HG03575 (cell line): ENCODE results near the gene DZIP3.
"Not testable (repeated sequence)": the region's sequence is repeated elsewhere in the genome, so short reads cannot be mapped to it uniquely, and the experiment has no call there.

Experiments used
- ATAC-seq: cut with Tn5 transposase; IDR thresholded peaks from one replicate; pipeline ENCODE4 v1.9.1; 2021; ENCODE audit not compliant: unreplicated experiment, insufficient number of reproducible peaks, low FRiP score; ENCODE audit errors: extremely low read depth

DZIP3 gene

GRCh38 chr3:108590460-108590859 lies 938 bp downstream of the DZIP3 start:
- ATAC-seq = no peak

- ATAC-seq = no peak
Measured at GRCh38 chr3:108595321-108595720, 5.8 kb downstream of the DZIP3 start.

GRCh38 chr3:108598375-108598774 lies 8.9 kb downstream of the DZIP3 start:
- no peak for ATAC-seq

- no peak for ATAC-seq
Measured at GRCh38 chr3:108599677-108600409, 10.3 kb downstream of the DZIP3 start.

GRCh38 chr3:108602249-108602934 lies 12.9 kb downstream of the DZIP3 start:
- ATAC-seq = no peak

- no peak for ATAC-seq
Measured at GRCh38 chr3:108602935-108603294, 13.4 kb downstream of the DZIP3 start.

- ATAC-seq = no peak
Measured at GRCh38 chr3:108603691-108604090, 14.2 kb downstream of the DZIP3 start.

- ATAC-seq = no peak
Measured at GRCh38 chr3:108605028-108605427, 15.5 kb downstream of the DZIP3 start.

GRCh38 chr3:108605491-108605890 lies 16.0 kb downstream of the DZIP3 start:
- no peak for ATAC-seq

- ATAC-seq = no peak
Measured at GRCh38 chr3:108608750-108609149, 19.2 kb downstream of the DZIP3 start.

GRCh38 chr3:108610651-108611050 lies 21.1 kb downstream of the DZIP3 start:
- ATAC-seq = no peak

GRCh38 chr3:108616090-108616489 lies 26.6 kb downstream of the DZIP3 start:
- ATAC-seq = not testable (repeated sequence)

GRCh38 chr3:108620250-108620649 lies 30.7 kb downstream of the DZIP3 start:
- no peak for ATAC-seq

GRCh38 chr3:108623504-108623903 lies 34.0 kb downstream of the DZIP3 start:
- ATAC-seq = no peak

- no peak for ATAC-seq
Measured at GRCh38 chr3:108629974-108630373, 40.5 kb downstream of the DZIP3 start.

GRCh38 chr3:108642526-108642925 lies 53.0 kb downstream of the DZIP3 start:
- no peak for ATAC-seq

- ATAC-seq = no peak
Measured at GRCh38 chr3:108645364-108645763, 55.8 kb downstream of the DZIP3 start.

GRCh38 chr3:108655664-108656063 lies 66.1 kb downstream of the DZIP3 start:
- ATAC-seq = not testable (repeated sequence)

- ATAC-seq = no peak
Measured at GRCh38 chr3:108661699-108662098, 72.2 kb downstream of the DZIP3 start.

GRCh38 chr3:108662142-108662738 lies 72.7 kb downstream of the DZIP3 start:
- no peak for ATAC-seq
